Inferior parietal cortex (tissue), 1 donor: ENCODE results near the gene TBCB.
"Not testable (repeated sequence)": the region's sequence is repeated elsewhere in the genome, so short reads cannot be mapped to it uniquely, and the experiment has no call there.

Source experiments
- DNase-seq: peaks from one replicate; pipeline ENCODE4 v3.0.0-alpha.2; 2016; ENCODE audit errors: extremely low spot score

TBCB gene

GRCh38 chr19:36173846-36174245, 58.6 kb downstream of the TBCB start:
- not testable (repeated sequence) for DNase-seq
